IMR-90 (cell line): ENCODE results near the gene MAGI2. TPM values are rescaled to one million over a fixed set of nuclear protein-coding genes. Genes with fewer than 3 reads are reported as not detected.

Source experiments
- ATAC-seq: fragments of 200-7000 bp; cut with Tn5 transposase; 2 replicates; pipeline ENCODE4 v1.9.1; 2020; ENCODE audit warnings: low read depth, mild to moderate bottlenecking, moderate library complexity
- BruUV-seq: library from RNA; stranded (reverse); fragments of 400-500 nt; replicated peaks from 2 replicates; lab custom pipeline; 2021; lab: Mats Ljungman, UMichigan
- CTCF ChIA-PET: fragments of 300-600 bp; formaldehyde crosslinking; extraction: SDS; loops from one replicate; lab custom pipeline; 2021; ENCODE audit warnings: antibody characterized with exemption; lab: Yijun Ruan, JAX
- POLR2A ChIA-PET: fragments of 300-600 bp; sonication (Branson Sonifier 250); formaldehyde crosslinking; loops from one replicate; lab custom pipeline; 2022; ENCODE audit warnings: antibody characterized with exemption; ENCODE audit not compliant: unreplicated experiment; lab: Charles Lee
- DNase-seq: peaks from one replicate; pipeline ENCODE4 v3.0.0; 2013
- H2AFZ ChIP-seq: replicated peaks from 2 replicates; pipeline ENCODE3; 2013; ENCODE audit warnings: low read length, mild to moderate bottlenecking; ENCODE audit not compliant: poor library complexity
- H2AK5ac ChIP-seq: 2 replicates; pipeline ENCODE4 v1.6.1; 2013; ENCODE audit warnings: low read depth, low read length, inconsistent platforms
- H2AK9ac ChIP-seq: replicated peaks from 2 replicates; pipeline ENCODE3; 2013; ENCODE audit warnings: mild to moderate bottlenecking, low read depth, low read length, moderate library complexity; ENCODE audit not compliant: poor library complexity
- H2BK120ac ChIP-seq: 2 replicates; pipeline ENCODE4 v1.6.1; 2013; ENCODE audit warnings: low read depth, low read length, inconsistent platforms
- H2BK15ac ChIP-seq: 3 replicates; pipeline ENCODE4 v1.6.1; 2013; ENCODE audit warnings: low read depth, low read length, inconsistent platforms
- H2BK20ac ChIP-seq: 2 replicates; pipeline ENCODE4 v1.6.1; 2013; ENCODE audit warnings: low read depth, mild to moderate bottlenecking, inconsistent platforms, low read length, moderate library complexity
- H2BK5ac ChIP-seq: 2 replicates; pipeline ENCODE4 v1.6.1; 2013; ENCODE audit warnings: mild to moderate bottlenecking, low read depth, low read length, inconsistent platforms; ENCODE audit not compliant: poor library complexity, severe bottlenecking
- H3K14ac ChIP-seq: replicated peaks from 2 replicates; pipeline ENCODE4 v1.6.1; 2013; ENCODE audit warnings: low read depth, low read length, inconsistent platforms
- H3K18ac ChIP-seq: 2 replicates; pipeline ENCODE4 v1.6.1; 2013; ENCODE audit warnings: low read depth, low read length, control low read depth
- H3K23ac ChIP-seq: 2 replicates; pipeline ENCODE4 v1.6.1; 2013; ENCODE audit warnings: low read depth, low read length, inconsistent platforms
- H3K27ac ChIP-seq: 2 replicates; pipeline ENCODE4 v1.5.1; 2013; ENCODE audit warnings: mild to moderate bottlenecking, control low read depth, low read length; ENCODE audit not compliant: insufficient read depth
- H3K27me3 ChIP-seq: 2 replicates; pipeline ENCODE4 v1.6.1; 2013; ENCODE audit warnings: low read length; ENCODE audit not compliant: control insufficient read depth, insufficient read depth
- H3K36me3 ChIP-seq: 2 replicates; pipeline ENCODE4 v1.6.1; 2013; ENCODE audit warnings: low read length, mixed read lengths; ENCODE audit not compliant: control insufficient read depth, insufficient read depth
- H3K4ac ChIP-seq: 2 replicates; pipeline ENCODE4 v1.6.1; 2013; ENCODE audit warnings: low read depth, low read length, inconsistent platforms
- H3K4me1 ChIP-seq: 2 replicates; pipeline ENCODE4 v1.6.1; 2013; ENCODE audit warnings: low read length, mixed read lengths; ENCODE audit not compliant: control insufficient read depth, insufficient read depth
- H3K4me2 ChIP-seq: 2 replicates; pipeline ENCODE4 v1.6.1; 2013; ENCODE audit warnings: low read depth, mild to moderate bottlenecking, control low read depth, low read length, moderate library complexity
- H3K4me3 ChIP-seq: 2 replicates; pipeline ENCODE4 v1.5.1; 2013; ENCODE audit warnings: low read depth, mild to moderate bottlenecking, control low read depth, low read length, moderate library complexity; ENCODE audit not compliant: insufficient read depth
- H3K56ac ChIP-seq: 2 replicates; pipeline ENCODE4 v1.6.1; 2013; ENCODE audit warnings: low read length, inconsistent platforms; ENCODE audit not compliant: insufficient read depth; ENCODE audit errors: extremely low read depth
- H3K79me1 ChIP-seq, 2 experiments: 2 replicates each; pipeline ENCODE4 v1.6.1; 2013; ENCODE audit warnings: low read length in 2 of 2, inconsistent platforms in 1 of 2, low read depth in 1 of 2
- H3K9ac ChIP-seq: 2 replicates; pipeline ENCODE4 v1.6.1; 2013; ENCODE audit warnings: low read depth, low read length, control low read depth
- H3K9me1 ChIP-seq: 2 replicates; pipeline ENCODE4 v1.6.1; 2013; ENCODE audit warnings: low read length, inconsistent platforms; ENCODE audit not compliant: insufficient read depth
- H3K9me3 ChIP-seq: 2 replicates; pipeline ENCODE4 v1.6.1; 2013; ENCODE audit warnings: low read length; ENCODE audit not compliant: control insufficient read depth, insufficient read depth
- H4K20me1 ChIP-seq: 2 replicates; pipeline ENCODE4 v1.6.1; 2013; ENCODE audit warnings: low read length, inconsistent platforms; ENCODE audit not compliant: insufficient read depth
- H4K5ac ChIP-seq: 2 replicates; pipeline ENCODE4 v1.6.1; 2013; ENCODE audit warnings: mild to moderate bottlenecking, low read depth, low read length, control low read depth
- H4K8ac ChIP-seq, 2 experiments: 2 replicates each; pipeline ENCODE4 v1.6.1; 2013; ENCODE audit warnings: low read depth in 2 of 2, low read length in 2 of 2, control low read depth in 1 of 2, inconsistent platforms in 1 of 2
- H4K91ac ChIP-seq: 2 replicates; pipeline ENCODE4 v1.6.1; 2013; ENCODE audit warnings: low read depth, low read length, inconsistent platforms; ENCODE audit not compliant: insufficient read depth
- CEBPB ChIP-seq: IDR thresholded peaks from 2 replicates; pipeline ENCODE4 v1.6.1; 2012; ENCODE audit warnings: low read depth, low read length, improper control_type of control experiment
- CHD1 ChIP-seq: IDR thresholded peaks from 2 replicates; pipeline ENCODE4 v1.6.1; 2012; ENCODE audit warnings: low read depth, low read length, improper control_type of control experiment
- FOS ChIP-seq: fragments of 150-350 bp; IDR thresholded peaks from 2 replicates; pipeline ENCODE4 v1.6.1; 2016; ENCODE audit warnings: low read depth, low read length
- MAFK ChIP-seq: IDR thresholded peaks from 2 replicates; pipeline ENCODE4 v1.6.1; 2012; ENCODE audit warnings: low read depth, low read length, improper control_type of control experiment
- MXI1 ChIP-seq: IDR thresholded peaks from 2 replicates; pipeline ENCODE4 v1.6.1; 2012; ENCODE audit warnings: low read depth, mild to moderate bottlenecking, low read length, moderate library complexity, borderline replicate concordance
- NFE2L2 ChIP-seq: fragments of 150-350 bp; IDR thresholded peaks from 2 replicates; pipeline ENCODE4 v1.6.1; 2016; ENCODE audit warnings: low read depth, mild to moderate bottlenecking, low read length
- POLR2A ChIP-seq: IDR thresholded peaks from 2 replicates; pipeline ENCODE4 v1.6.1; 2012; ENCODE audit warnings: mild to moderate bottlenecking, low read depth, low read length
- RAD21 ChIP-seq: IDR thresholded peaks from 2 replicates; pipeline ENCODE4 v1.6.1; 2012; ENCODE audit warnings: low read length, improper control_type of control experiment
- RFX5 ChIP-seq: IDR thresholded peaks from 2 replicates; pipeline ENCODE4 v1.8.0; 2012; ENCODE audit warnings: low read depth, mild to moderate bottlenecking, low read length, moderate library complexity
- SMC3 ChIP-seq: fragments of 150-350 bp; IDR thresholded peaks from 2 replicates; pipeline ENCODE4 v1.6.1; 2016; ENCODE audit warnings: low read depth, mild to moderate bottlenecking, antibody characterized with exemption, low read length, moderate library complexity
- USF2 ChIP-seq: fragments of 150-350 bp; IDR thresholded peaks from 2 replicates; pipeline ENCODE4 v1.6.1; 2017; ENCODE audit warnings: mild to moderate bottlenecking, antibody characterized with exemption, low read length, low read depth
- WGBS, 2 experiments: methylation state at CpG; one replicate each; pipeline versions ENCODE4 v1.1.5 to v1.1.7; 2013; ENCODE audit warnings: missing lambda C conversion rate in 2 of 2; ENCODE audit not compliant: insufficient read length in 1 of 2; ENCODE audit errors: extremely low coverage in 2 of 2; 5-methylcytosine and 5-hydroxymethylcytosine counted together
- dilution Hi-C: fragments of 300-500 bp; cut with HindIII; formaldehyde crosslinking; loops from one replicate; pipeline ENCODE4 v1.14.3; 2018; ENCODE audit warnings: low sequenced_read_pairs; ENCODE audit not compliant: unreplicated experiment
- in situ Hi-C: fragments of 300-500 bp; cut with MboI; formaldehyde crosslinking; loops from 3 replicates; pipeline ENCODE4 v1.14.3; 2019; ENCODE audit warnings: low sequenced_read_pairs, inconsistent platforms, mixed read lengths
- intact Hi-C: fragments of 100-400 bp; cut with micrococcal nuclease; formaldehyde crosslinking; loops from 2 replicates; pipeline ENCODE4 v1.10.0; 2022
- polyA plus RNA-seq, 3 experiments: library from polyadenylated mRNA; depleted of rRNA; stranded (reverse); fragments of >200 nt; gene quantifications; 2 replicates each; pipeline ENCODE4 v1.2.3, GENCODE V29; 2012; ENCODE audit warnings: low replicate concordance in 1 of 3
- total RNA-seq: library from RNA; depleted of rRNA; stranded (reverse); fragments of >200 nt; gene quantifications from 2 replicates; pipeline ENCODE4 v1.2.3, GENCODE V29; 2012
- TF ChIP-seq, protein P1 (sequence below): fragments of 150-350 bp; IDR thresholded peaks from 2 replicates; pipeline ENCODE4 v1.6.1; 2016; ENCODE audit warnings: low read depth, mild to moderate bottlenecking, low read length, moderate library complexity, borderline replicate concordance
- TF ChIP-seq, protein P2 (sequence below): conservative IDR thresholded peaks from 2 replicates; pipeline ENCODE4 v1.5.1; 2012; ENCODE audit warnings: mild to moderate bottlenecking, low read depth, low read length, improper control_type of control experiment

Gene MAGI2
- total and polyA plus RNA-seq, 2 of the 4 experiments (the other 2 are of a cell fraction) = 2.5 to 17.9 TPM

GRCh38 chr7:78020136-78020873 lies 1433.2 kb downstream of the MAGI2 start:
- 0 out of 2 replicates have a peak overlapping the region, but pooled peaks have one; percentile 15 for H4K91ac ChIP-seq
- H3K79me1 ChIP-seq = peaks cover 0 to 13% of the 10 kb centered on the region in 2 experiments; a peak in 2 of 4 replicates
- H2BK15ac ChIP-seq = no peak overlapping the region
- H3K4me1 ChIP-seq = peaks cover 5% of the 10 kb centered on the region
- DNase-seq (peak; percentile 91), ATAC-seq (peak; percentile 50)
- no peaks in the 10 kb centered on the region for H3K27me3 ChIP-seq
- H3K9ac ChIP-seq = peak overlapping the region; percentile 53; the same call in 1 of the 2 replicates
- H2BK120ac ChIP-seq = peak overlapping the region; percentile 49
- H4K20me1 ChIP-seq = no peaks in the 10 kb centered on the region
- H3K9me3 ChIP-seq = no peaks in the 10 kb centered on the region
- H4K8ac ChIP-seq = peak overlapping the region; percentile 23 to 83
- no peaks in the 10 kb centered on the region for H3K36me3 ChIP-seq
- peak overlapping the region; percentile 38 for H3K4me2 ChIP-seq
- H4K5ac ChIP-seq = peak overlapping the region; percentile 72
- ChIA-PET CTCF (interaction anchor here (0.6 to 1.5 kb wide), 8 partner anchors 11 to 746 kb away, joined by 3 to 8 read pairs (median 4); no protein-coding TSS in a partner anchor), POLR2A (interaction anchor here (0.6 kb wide), 1 partner anchor 474 kb away, joined by 3 read pairs; no protein-coding TSS in a partner anchor)
- peak overlapping the region; percentile 8; the same call in 1 of the 2 replicates for H2BK20ac ChIP-seq
- no peak overlapping the region for H3K4me3 ChIP-seq
- peak overlapping the region; percentile 9; the same call in 1 of the 2 replicates for H3K56ac ChIP-seq
- intact Hi-C loops (loop anchor here (1.0 to 10.0 kb wide), 6 partner anchors 114 to 1254 kb away; no protein-coding TSS in a partner anchor), in situ Hi-C loops (no loop called here), dilution Hi-C loops (no loop called here)
- peak overlapping the region; percentile 80 for H2AK9ac ChIP-seq
- BruUV-seq = no TSS peak
- H3K4ac ChIP-seq = peak overlapping the region; percentile 65
- H2AFZ ChIP-seq = peak overlapping the region; percentile 90
- WGBS, 2 experiments = 16% methylated on average over 13 of the region's 25 CpGs; no CpG with 5 or more reads in 1 of the 2 experiments
- H2BK5ac ChIP-seq = peak overlapping the region; percentile 74
- peak overlapping the region; percentile 35 for H3K14ac ChIP-seq
- H3K27ac ChIP-seq = peak overlapping the region; percentile 92
- no peaks in the 10 kb centered on the region; the same call in 1 of the 2 replicates for H3K9me1 ChIP-seq
- peak overlapping the region; percentile 42; the same call in 1 of the 2 replicates for H2AK5ac ChIP-seq
- H3K23ac ChIP-seq = peak overlapping the region; percentile 51; the same call in 1 of the 2 replicates
- H3K18ac ChIP-seq = peak overlapping the region; percentile 65
- TF ChIP-seq CHD1 (no peak), CEBPB (0 out of 2 replicates have a peak, but pooled peaks have one; percentile 23), MXI1 (no peak), NFE2L2 (no peak), USF2 (no peak), POLR2A (no peak), MAFK (no peak), FOS (no peak), SMC3 (peak; percentile 63), RAD21 (peak; percentile 83), RFX5 (no peak)
- TF ChIP-seq, protein P1, sequence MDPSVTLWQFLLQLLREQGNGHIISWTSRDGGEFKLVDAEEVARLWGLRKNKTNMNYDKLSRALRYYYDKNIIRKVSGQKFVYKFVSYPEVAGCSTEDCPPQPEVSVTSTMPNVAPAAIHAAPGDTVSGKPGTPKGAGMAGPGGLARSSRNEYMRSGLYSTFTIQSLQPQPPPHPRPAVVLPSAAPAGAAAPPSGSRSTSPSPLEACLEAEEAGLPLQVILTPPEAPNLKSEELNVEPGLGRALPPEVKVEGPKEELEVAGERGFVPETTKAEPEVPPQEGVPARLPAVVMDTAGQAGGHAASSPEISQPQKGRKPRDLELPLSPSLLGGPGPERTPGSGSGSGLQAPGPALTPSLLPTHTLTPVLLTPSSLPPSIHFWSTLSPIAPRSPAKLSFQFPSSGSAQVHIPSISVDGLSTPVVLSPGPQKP = no peak
- TF ChIP-seq, protein P2, sequence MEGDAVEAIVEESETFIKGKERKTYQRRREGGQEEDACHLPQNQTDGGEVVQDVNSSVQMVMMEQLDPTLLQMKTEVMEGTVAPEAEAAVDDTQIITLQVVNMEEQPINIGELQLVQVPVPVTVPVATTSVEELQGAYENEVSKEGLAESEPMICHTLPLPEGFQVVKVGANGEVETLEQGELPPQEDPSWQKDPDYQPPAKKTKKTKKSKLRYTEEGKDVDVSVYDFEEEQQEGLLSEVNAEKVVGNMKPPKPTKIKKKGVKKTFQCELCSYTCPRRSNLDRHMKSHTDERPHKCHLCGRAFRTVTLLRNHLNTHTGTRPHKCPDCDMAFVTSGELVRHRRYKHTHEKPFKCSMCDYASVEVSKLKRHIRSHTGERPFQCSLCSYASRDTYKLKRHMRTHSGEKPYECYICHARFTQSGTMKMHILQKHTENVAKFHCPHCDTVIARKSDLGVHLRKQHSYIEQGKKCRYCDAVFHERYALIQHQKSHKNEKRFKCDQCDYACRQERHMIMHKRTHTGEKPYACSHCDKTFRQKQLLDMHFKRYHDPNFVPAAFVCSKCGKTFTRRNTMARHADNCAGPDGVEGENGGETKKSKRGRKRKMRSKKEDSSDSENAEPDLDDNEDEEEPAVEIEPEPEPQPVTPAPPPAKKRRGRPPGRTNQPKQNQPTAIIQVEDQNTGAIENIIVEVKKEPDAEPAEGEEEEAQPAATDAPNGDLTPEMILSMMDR = peak; percentile 86
